ENCODE measurements around the gene OPCML. TPM values are rescaled to one million over a fixed set of nuclear protein-coding genes. Genes with fewer than 3 reads are reported as not detected.
A peak's percentile ranks its signal among the peaks of the same experiment; 100 is the strongest.

Gene OPCML
- total and polyA plus RNA-seq, 2 donors from 2014 or later, result 0.77 to 1.1 TPM

- no peak for FAIRE-seq
- intact Hi-C loops (cut with DNase I), result no loop called here
Observed at GRCh38 chr11:133046252-133046651, 486.0 kb downstream of the OPCML start.

GRCh38 chr11:133041928-133042882 is 490.1 kb downstream of the OPCML start:
- FAIRE-seq (peak; percentile 25), DNase-seq (peak; percentile 76 to 85 (median 80))
- intact Hi-C loops (cut with DNase I), result no loop called here
- H3K4me1 ChIP-seq (ENCODE audit: control insufficient read depth in 2 of 3, insufficient read depth in 2 of 3, low read depth in 1 of 3, low read length in 3 of 3), result peaks cover 3 to 24% (median 9%) of the 10 kb centered on the region in 3 donors
- no peak for TF ChIP-seq CTCF (IDR thresholded peaks at IDR 0.05; ENCODE audit: borderline replicate concordance, extremely low read depth, insufficient read depth)
- no peaks in the 10 kb centered on the region for H3K36me3 ChIP-seq (ENCODE audit: control insufficient read depth in 2 of 3, insufficient read depth in 3 of 3, low read length in 3 of 3)
- H3K9ac ChIP-seq (ENCODE audit: low read length in 3 of 3), result peak overlapping the region in 1 of 3 donors; percentile 66
- no peaks in the 10 kb centered on the region for H3K27me3 ChIP-seq (ENCODE audit: control insufficient read depth, insufficient read depth, low read length)
- peak overlapping the region; percentile 51 to 83 for H3K27ac ChIP-seq (ENCODE audit: low read depth in 2 of 2, low read length in 2 of 2)
- H3K9me3 ChIP-seq (ENCODE audit: control insufficient read depth in 2 of 3, insufficient read depth in 1 of 3, low read length in 3 of 3), result no peaks in the 10 kb centered on the region
- peak overlapping the region in 2 of 3 donors; percentile 33 to 57 for H3K4me3 ChIP-seq (ENCODE audit: low read length in 3 of 3)

More at GRCh38 chr11:133046252-133046651, 486.0 kb downstream of the OPCML start:
- Histone ChIP-seq H3K4me3 (ENCODE audit: low read length in 3 of 3) (no peak overlapping the region), H3K9me3 (ENCODE audit: control insufficient read depth in 2 of 3, insufficient read depth in 1 of 3, low read length in 3 of 3) (no peaks in the 10 kb centered on the region), H3K9ac (ENCODE audit: low read length in 3 of 3) (no peak overlapping the region), H3K27me3 (ENCODE audit: control insufficient read depth, insufficient read depth, low read length) (no peaks in the 10 kb centered on the region), H3K27ac (ENCODE audit: low read depth in 2 of 2, low read length in 2 of 2) (no peak overlapping the region), H3K36me3 (ENCODE audit: control insufficient read depth in 2 of 3, insufficient read depth in 3 of 3, low read length in 3 of 3) (no peaks in the 10 kb centered on the region), H3K4me1 (ENCODE audit: control insufficient read depth in 2 of 3, insufficient read depth in 2 of 3, low read depth in 1 of 3, low read length in 3 of 3) (peaks cover 3 to 19% (median 9%) of the 10 kb centered on the region in 3 donors)
- DNase-seq, result no peak
- no peak for TF ChIP-seq CTCF (IDR thresholded peaks at IDR 0.05; ENCODE audit: borderline replicate concordance, extremely low read depth, insufficient read depth)

GRCh38 chr11:133041181-133041580 is 491.1 kb downstream of the OPCML start:
- no peaks in the 10 kb centered on the region for H3K27me3 ChIP-seq (ENCODE audit: control insufficient read depth, insufficient read depth, low read length)
- no peaks in the 10 kb centered on the region for H3K36me3 ChIP-seq (ENCODE audit: control insufficient read depth in 2 of 3, insufficient read depth in 3 of 3, low read length in 3 of 3)
- H3K4me1 ChIP-seq (ENCODE audit: control insufficient read depth in 2 of 3, insufficient read depth in 2 of 3, low read depth in 1 of 3, low read length in 3 of 3), result peaks cover 3 to 21% (median 6%) of the 10 kb centered on the region in 3 donors
- no peak for FAIRE-seq
- H3K9me3 ChIP-seq (ENCODE audit: control insufficient read depth in 2 of 3, insufficient read depth in 1 of 3, low read length in 3 of 3), result no peaks in the 10 kb centered on the region
- intact Hi-C loops (cut with DNase I), result no loop called here
- no peak for DNase-seq
- TF ChIP-seq CTCF (IDR thresholded peaks at IDR 0.05; ENCODE audit: borderline replicate concordance, extremely low read depth, insufficient read depth), result no peak
- H3K27ac ChIP-seq (ENCODE audit: low read depth in 2 of 2, low read length in 2 of 2), result no peak overlapping the region
- H3K4me3 ChIP-seq (ENCODE audit: low read length in 3 of 3), result no peak overlapping the region
- no peak overlapping the region for H3K9ac ChIP-seq (ENCODE audit: low read length in 3 of 3)

Measured in kidney (tissue), 14 donors.